Stimulated activated CD4-positive, alpha-beta T cell treated with anti-CD3 and anti-CD28 coated beads, Interleukin-4, amount 100 ng/mL, for 4 hours (primary cell): ENCODE results near the gene FCAR.
"Not testable (repeated sequence)": the region's sequence is repeated elsewhere in the genome, so short reads cannot be mapped to it uniquely, and the experiment has no call there.

ENCODE experiments used
- DNase-seq, 2 experiments: peaks; one replicate each; pipeline ENCODE4 v3.0.0-alpha.2; 2020

FCAR gene

DNA sequence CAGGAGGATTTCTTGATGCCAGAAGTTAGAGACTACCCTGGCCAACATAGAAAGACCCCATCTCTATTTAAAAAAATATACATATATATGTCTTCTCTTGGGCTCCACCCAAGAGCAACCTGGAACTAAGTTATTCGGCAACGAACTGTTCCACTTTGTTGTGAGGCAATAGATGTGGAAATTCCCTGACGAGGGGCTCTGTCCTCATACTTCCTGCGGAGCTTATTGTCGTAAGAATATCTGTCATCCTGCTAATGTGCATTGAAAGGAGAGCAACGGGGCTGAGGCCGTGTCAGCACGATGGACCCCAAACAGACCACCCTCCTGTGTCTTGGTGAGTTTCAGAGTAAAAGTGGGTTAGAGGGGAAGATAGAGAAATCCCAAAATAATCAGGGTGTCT is at the start of gene FCAR:
FCAR (plus strand) TSS at position 246 of the 400 bp plus-strand sequence; CDS start at position 301, 55 bp downstream.
- no peak for DNase-seq

DNA sequence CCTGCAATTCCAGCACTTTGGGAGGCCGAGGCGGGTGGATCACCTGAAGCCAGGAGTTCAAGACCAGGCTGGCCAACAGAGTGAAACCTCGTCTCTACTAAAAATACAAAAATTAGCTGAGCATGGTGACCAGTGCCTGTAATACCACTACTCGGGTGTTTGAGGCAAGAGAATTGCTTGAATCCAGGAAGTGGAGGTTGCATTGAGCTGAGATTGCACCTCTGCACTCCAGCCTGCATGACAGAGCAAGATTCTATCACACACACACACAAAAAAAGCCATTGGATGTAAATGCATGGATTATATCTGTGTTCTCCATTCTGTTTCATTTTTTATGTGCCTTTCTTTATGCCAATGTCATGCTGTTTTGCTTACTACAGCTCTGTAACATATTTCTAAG is 49.6 kb upstream of the FCAR start:
- DNase-seq, result not testable (repeated sequence)

DNA sequence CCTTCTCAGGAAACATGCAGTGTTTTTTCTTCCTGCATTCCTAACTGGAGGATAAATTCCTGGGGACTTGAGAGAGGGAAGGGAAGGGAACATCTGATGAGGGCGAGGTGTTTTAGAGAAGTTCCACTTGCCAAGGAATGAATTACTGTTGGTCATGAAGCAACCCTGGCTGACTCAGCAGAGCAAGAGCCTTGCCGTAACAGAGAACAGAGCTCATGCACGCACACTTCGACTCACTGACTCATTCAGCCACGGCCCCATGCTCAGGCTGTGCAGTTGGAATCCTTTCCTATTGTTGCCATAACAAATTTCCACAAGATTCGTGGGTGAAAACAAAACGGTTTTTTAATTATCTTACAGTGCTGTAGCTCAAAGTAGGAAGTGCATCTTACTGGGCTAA is 48.7 kb upstream of the FCAR start:
- DNase-seq, result not testable (repeated sequence)

DNA sequence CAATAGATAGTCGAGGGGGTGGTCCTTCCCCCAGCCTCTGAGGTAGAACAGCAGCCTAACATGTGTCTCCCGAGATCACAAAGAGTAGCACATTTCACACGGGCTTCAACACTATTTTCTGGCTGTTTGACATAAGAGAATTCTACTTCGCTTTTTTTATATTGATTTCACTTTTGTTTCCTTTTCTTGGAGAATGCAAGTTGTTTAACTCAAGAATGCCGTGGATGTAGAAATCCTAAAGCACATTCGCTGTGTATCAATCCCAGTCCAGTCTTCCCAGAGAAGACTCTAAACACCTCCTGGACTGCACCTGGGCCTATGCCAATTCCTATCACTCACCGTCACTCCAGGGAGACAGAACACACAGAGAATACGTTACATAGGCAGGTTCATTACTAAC is 46.0 kb upstream of the FCAR start:
- not testable (repeated sequence) for DNase-seq

- not testable (repeated sequence) for DNase-seq
These were observed 41.5 kb upstream of the FCAR start, which contains the start of gene KIR2DS4 for GRCh38 chr19:54832496-54832895. Gene KIR2DS4 (plus strand): TSS chr19:54832676.

GRCh38 chr19:54835126-54835525 is 38.9 kb upstream of the FCAR start:
- DNase-seq, result not testable (repeated sequence)

DNA sequence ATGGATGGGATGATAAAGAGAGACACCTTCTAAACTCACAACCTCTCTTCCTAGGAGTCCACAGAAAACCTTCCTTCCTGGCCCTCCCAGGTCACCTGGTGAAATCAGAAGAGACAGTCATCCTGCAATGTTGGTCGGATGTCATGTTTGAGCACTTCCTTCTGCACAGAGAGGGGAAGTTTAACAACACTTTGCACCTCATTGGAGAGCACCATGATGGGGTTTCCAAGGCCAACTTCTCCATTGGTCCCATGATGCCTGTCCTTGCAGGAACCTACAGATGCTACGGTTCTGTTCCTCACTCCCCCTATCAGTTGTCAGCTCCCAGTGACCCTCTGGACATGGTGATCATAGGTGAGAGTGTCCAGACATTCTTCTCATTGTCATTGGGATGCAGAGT is 36.5 kb upstream of the FCAR start:
- not testable (repeated sequence) for DNase-seq

- not testable (repeated sequence) for DNase-seq
These were observed 30.9 kb upstream of the FCAR start for GRCh38 chr19:54843171-54843570.

GRCh38 chr19:54850061-54850640 is 23.9 kb upstream of the FCAR start, which contains the start of gene KIR3DL2:
Gene KIR3DL2 (plus strand): TSS chr19:54850443. CDS start chr19:54850476, 33 bp downstream.
- not testable (repeated sequence) for DNase-seq

DNA sequence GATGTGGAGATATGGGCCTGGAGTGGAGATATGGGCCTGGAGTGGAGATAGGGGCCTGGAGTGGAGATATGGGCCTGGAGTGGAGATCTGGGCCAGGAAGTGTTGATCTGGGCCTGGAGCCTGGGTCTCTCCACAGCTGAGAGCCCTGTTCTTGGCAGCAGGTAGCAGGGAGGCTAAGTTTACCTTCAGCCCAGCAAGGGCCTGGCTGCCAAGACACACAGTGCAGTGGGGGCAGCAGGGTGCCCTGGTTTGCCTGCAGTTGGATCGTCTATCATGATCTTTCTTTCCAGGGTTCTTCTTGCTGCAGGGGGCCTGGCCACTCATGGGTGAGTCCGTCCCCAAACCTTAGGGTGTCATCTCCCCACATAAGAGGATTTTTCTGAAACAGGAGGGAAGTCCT is 23.1 kb upstream of the FCAR start:
- no peak for DNase-seq

- DNase-seq, result no peak
These were observed 22.7 kb upstream of the FCAR start for GRCh38 chr19:54851353-54851752.

- not testable (repeated sequence) for DNase-seq
These were observed 18.8 kb upstream of the FCAR start for GRCh38 chr19:54855241-54855640.

DNA sequence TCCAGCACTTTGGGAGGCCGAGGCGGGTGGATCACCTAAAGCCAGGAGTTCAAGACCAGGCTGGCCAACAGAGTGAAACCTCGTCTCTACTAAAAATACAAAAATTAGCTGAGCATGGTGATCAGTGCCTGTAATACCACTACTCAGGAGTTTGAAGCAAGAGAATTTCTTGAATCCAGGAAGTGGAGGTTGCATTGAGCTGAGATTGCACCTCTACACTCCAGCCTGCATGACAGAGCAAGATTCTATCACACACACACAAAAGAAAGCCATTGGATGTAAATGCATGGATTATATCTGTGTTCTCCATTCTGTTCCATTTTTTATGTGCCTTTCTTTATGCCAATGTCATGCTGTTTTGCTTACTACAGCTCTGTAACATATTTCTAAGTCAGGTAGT is 15.6 kb upstream of the FCAR start:
- DNase-seq, result not testable (repeated sequence)

GRCh38 chr19:54859421-54859820 is 14.6 kb upstream of the FCAR start:
- DNase-seq, result not testable (repeated sequence)

- DNase-seq, result not testable (repeated sequence)
These were observed 10.6 kb upstream of the FCAR start for GRCh38 chr19:54863459-54863858.

GRCh38 chr19:54871696-54872095 is 2.3 kb upstream of the FCAR start:
- no peak for DNase-seq

- DNase-seq, result no peak
These were observed 1.5 kb downstream of the FCAR start for GRCh38 chr19:54875506-54875905.

DNA sequence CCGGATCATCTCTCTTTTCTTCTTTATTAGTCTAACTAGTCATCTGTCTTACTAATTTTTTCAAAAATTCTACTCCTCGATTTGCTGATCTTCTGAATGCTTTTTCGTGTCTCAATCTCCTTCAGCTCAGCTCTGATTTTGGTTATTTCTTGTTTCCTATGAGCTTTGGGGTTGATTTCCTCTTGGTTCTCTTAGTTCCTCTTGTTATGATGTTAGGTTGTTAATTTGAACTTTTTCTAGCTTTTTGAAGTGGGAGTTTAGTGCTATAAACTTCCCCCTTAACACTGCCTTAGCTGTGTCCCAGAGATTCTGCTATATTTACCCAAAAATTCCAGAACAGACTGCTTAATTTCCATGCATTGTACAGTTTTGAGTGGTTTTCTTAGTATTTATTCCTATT is 3.4 kb downstream of the FCAR start:
- no peak for DNase-seq

DNA sequence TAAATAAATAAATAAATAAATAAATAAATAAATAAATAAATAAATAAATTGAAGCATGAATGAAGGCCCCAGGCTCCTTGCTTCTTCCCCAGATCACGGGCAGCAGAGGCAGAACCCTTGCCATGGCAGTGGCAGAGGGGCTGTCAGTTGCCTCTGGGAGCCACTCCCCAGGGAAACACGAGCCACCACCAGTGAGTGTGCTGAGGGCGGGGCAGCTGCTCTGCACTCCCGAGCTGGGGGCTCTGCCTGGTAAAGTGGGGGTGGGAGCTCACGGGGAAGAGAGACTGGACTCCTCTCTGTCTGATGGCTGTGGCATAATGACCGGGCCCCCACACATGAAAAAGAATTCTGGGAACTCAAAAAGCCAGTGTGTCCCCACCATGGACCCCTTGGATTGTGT is 7.8 kb downstream of the FCAR start:
- DNase-seq, result no peak

DNA sequence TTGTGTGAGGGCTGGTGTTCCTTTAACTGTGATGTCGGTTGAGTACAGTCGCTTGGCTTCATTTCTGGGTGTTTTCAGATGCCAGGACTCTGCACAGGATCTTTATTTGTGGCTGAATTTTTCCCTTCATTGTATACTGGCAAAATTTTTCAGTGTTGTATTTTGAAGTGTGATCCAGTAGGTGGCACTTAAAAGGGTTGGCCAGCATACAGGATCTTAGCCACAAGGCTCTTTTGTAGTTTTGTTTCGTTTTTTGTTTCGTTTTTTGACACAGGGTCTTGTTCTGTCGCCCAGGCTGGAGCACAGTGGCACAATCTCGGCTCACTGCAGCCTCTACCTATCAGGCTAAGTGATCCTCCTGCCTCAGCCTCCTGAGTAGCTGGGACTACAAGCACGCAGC is 8.7 kb downstream of the FCAR start:
- no peak for DNase-seq

DNA sequence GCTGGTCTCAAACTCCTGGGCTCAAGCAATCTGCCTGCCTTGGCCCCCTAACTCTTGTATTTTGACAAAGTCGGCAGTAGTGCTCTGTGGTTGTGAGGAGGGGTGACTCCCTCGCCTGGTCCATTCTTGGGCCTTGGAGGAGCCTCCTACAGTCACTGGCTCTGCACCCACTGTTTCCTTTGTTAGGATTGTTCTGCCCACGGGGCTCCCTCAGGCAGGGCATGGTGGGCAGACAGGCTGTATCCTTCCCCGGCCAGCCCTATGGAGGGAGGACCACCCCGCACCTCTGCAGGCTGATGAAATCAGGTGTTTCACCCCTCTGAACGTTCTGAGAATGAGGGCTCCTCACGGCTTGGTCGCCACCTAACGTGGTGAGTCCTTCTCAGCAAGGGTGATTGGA is 9.2 kb downstream of the FCAR start:
- no peak for DNase-seq

DNA sequence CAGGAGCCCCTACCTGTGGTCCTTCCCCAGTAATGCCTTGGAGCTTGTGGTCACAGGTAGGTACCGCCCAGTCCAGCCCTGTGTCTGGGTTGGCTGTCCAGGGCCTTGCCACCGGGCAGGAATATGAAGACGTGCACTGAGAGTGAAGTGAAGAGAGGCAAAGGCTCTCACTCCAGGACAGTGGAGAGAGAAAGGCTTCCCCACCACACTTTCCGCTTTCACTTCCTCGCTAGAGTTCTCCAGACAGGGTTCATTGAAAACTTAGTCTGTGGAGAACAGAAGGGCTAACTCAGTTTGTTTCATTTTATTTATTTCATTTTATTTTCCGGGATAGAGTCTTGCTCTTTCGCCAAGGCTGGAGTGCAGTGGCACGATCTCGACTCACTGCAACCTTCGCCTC is 14.2 kb downstream of the FCAR start:
- no peak for DNase-seq

DNA sequence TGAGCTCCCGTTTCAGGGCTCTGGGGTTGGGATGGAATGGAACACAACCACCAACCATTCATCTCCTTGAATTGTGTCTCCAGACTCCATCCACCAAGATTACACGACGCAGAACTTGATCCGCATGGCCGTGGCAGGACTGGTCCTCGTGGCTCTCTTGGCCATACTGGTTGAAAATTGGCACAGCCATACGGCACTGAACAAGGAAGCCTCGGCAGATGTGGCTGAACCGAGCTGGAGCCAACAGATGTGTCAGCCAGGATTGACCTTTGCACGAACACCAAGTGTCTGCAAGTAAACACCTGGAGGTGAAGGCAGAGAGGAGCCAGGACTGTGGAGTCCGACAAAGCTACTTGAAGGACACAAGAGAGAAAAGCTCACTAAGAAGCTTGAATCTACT is 15.5 kb downstream of the FCAR start:
- DNase-seq, result no peak

- DNase-seq, result no peak
These were observed 19.4 kb downstream of the FCAR start for GRCh38 chr19:54893406-54893805.

- DNase-seq, result not testable (repeated sequence)
These were observed 20.1 kb downstream of the FCAR start for GRCh38 chr19:54894106-54894505.
